ENCODE data around the gene PIKFYVE. TPM values are rescaled to one million over a fixed set of nuclear protein-coding genes. Genes with fewer than 3 reads are reported as not detected.
"Not testable (repeated sequence)": the region's sequence is repeated elsewhere in the genome, so short reads cannot be mapped to it uniquely, and the experiment has no call there.

PIKFYVE gene
- total RNA-seq, 1 donor from 2014 or later: 46.8 TPM

GRCh38 chr2:208373460-208374089 lies 107.5 kb downstream of the PIKFYVE start:
- H3K4me1 Mint-ChIP-seq (ENCODE audit: low read depth, unreplicated experiment): no peaks in the 10 kb centered on the region
- no peak overlapping the region for H3K27ac Mint-ChIP-seq (ENCODE audit: unreplicated experiment)
- DNase-seq: peak; percentile 33
- peaks cover 10% of the 10 kb centered on the region for H3K36me3 Mint-ChIP-seq (ENCODE audit: unreplicated experiment)
- peaks cover 2% of the 10 kb centered on the region for H3K27me3 Mint-ChIP-seq (ENCODE audit: unreplicated experiment)
- peak; percentile 97 for TF ChIP-seq CTCF (IDR thresholded peaks at IDR 0.05; ENCODE audit: partially characterized antibody, unreplicated experiment)
- no peak overlapping the region for H3K4me3 Mint-ChIP-seq (ENCODE audit: unreplicated experiment)
- peaks cover 2% of the 10 kb centered on the region for H3K9me3 Mint-ChIP-seq (ENCODE audit: unreplicated experiment)

GRCh38 chr2:208375491-208376068 lies 109.5 kb downstream of the PIKFYVE start:
- DNase-seq: no peak
- H3K9me3 Mint-ChIP-seq (ENCODE audit: unreplicated experiment): peaks cover 2% of the 10 kb centered on the region
- H3K4me3 Mint-ChIP-seq (ENCODE audit: unreplicated experiment): no peak overlapping the region
- peaks cover 14% of the 10 kb centered on the region for H3K36me3 Mint-ChIP-seq (ENCODE audit: unreplicated experiment)
- peaks cover 2% of the 10 kb centered on the region for H3K27me3 Mint-ChIP-seq (ENCODE audit: unreplicated experiment)
- no peaks in the 10 kb centered on the region for H3K4me1 Mint-ChIP-seq (ENCODE audit: low read depth, unreplicated experiment)
- no peak for TF ChIP-seq CTCF (IDR thresholded peaks at IDR 0.05; ENCODE audit: partially characterized antibody, unreplicated experiment)
- no peak overlapping the region for H3K27ac Mint-ChIP-seq (ENCODE audit: unreplicated experiment)

GRCh38 chr2:208377344-208377860 lies 111.3 kb downstream of the PIKFYVE start:
- not testable (repeated sequence) for DNase-seq; H3K4me1 Mint-ChIP-seq (ENCODE audit: low read depth, unreplicated experiment); H3K27me3 Mint-ChIP-seq (ENCODE audit: unreplicated experiment); H3K9me3 Mint-ChIP-seq (ENCODE audit: unreplicated experiment); H3K27ac Mint-ChIP-seq (ENCODE audit: unreplicated experiment); H3K4me3 Mint-ChIP-seq (ENCODE audit: unreplicated experiment); H3K36me3 Mint-ChIP-seq (ENCODE audit: unreplicated experiment)

- no peak overlapping the region for H3K4me3 Mint-ChIP-seq (ENCODE audit: unreplicated experiment)
- peaks cover 9% of the 10 kb centered on the region for H3K36me3 Mint-ChIP-seq (ENCODE audit: unreplicated experiment)
- no peaks in the 10 kb centered on the region for H3K27me3 Mint-ChIP-seq (ENCODE audit: unreplicated experiment)
- H3K27ac Mint-ChIP-seq (ENCODE audit: unreplicated experiment): no peak overlapping the region
- DNase-seq: no peak
- TF ChIP-seq CTCF (IDR thresholded peaks at IDR 0.05; ENCODE audit: partially characterized antibody, unreplicated experiment): no peak
- H3K4me1 Mint-ChIP-seq (ENCODE audit: low read depth, unreplicated experiment): no peaks in the 10 kb centered on the region
- H3K9me3 Mint-ChIP-seq (ENCODE audit: unreplicated experiment): no peaks in the 10 kb centered on the region
Measured at GRCh38 chr2:208379192-208379591, 113.1 kb downstream of the PIKFYVE start.

GRCh38 chr2:208384637-208385036 lies 118.6 kb downstream of the PIKFYVE start:
- DNase-seq: no peak
- no peak overlapping the region for H3K4me3 Mint-ChIP-seq (ENCODE audit: unreplicated experiment)
- H3K4me1 Mint-ChIP-seq (ENCODE audit: low read depth, unreplicated experiment): no peaks in the 10 kb centered on the region
- H3K9me3 Mint-ChIP-seq (ENCODE audit: unreplicated experiment): no peaks in the 10 kb centered on the region
- H3K27me3 Mint-ChIP-seq (ENCODE audit: unreplicated experiment): no peaks in the 10 kb centered on the region
- H3K27ac Mint-ChIP-seq (ENCODE audit: unreplicated experiment): no peak overlapping the region
- no peaks in the 10 kb centered on the region for H3K36me3 Mint-ChIP-seq (ENCODE audit: unreplicated experiment)
- TF ChIP-seq CTCF (IDR thresholded peaks at IDR 0.05; ENCODE audit: partially characterized antibody, unreplicated experiment): no peak

Measured in glutamatergic neuron (in vitro differentiated cells).